ENCODE measurements around the gene RTF1.
"Not testable (repeated sequence)": the region's sequence is repeated elsewhere in the genome, so short reads cannot be mapped to it uniquely, and the experiment has no call there.

Gene RTF1

GRCh38 chr15:41416742-41417417 lies at the start of gene RTF1:
Gene RTF1 (plus strand): TSS chr15:41417095. CDS start chr15:41417116, 21 bp downstream.
- peak; percentile 94 for DNase-seq (ENCODE audit: low spot score)

GRCh38 chr15:41367418-41367817 lies 49.5 kb upstream of the RTF1 start:
- DNase-seq (ENCODE audit: low spot score): no peak

GRCh38 chr15:41377978-41378377 lies 38.9 kb upstream of the RTF1 start:
- DNase-seq (ENCODE audit: low spot score): no peak

- DNase-seq (ENCODE audit: low spot score): not testable (repeated sequence)
These were observed 32.7 kb upstream of the RTF1 start for GRCh38 chr15:41383974-41384749.

DNA sequence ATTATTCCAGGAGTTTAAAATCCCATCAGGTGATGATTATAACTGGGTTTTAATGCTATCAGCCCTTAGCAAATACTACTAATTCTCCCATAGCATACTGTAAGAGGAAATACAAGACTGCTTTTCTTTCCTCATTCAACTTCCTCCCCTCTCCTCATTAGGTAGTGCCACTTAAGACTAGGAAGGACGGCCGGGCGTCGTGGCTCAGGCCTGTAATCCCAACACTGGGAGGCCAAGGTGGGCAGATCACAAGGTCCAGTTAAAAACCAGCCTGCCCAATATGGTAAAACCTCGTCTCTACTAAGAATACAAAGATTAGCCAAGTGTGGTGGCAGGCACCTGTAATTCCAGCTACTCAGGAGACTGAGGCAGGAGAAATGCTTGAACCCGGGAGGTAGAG lies 29.2 kb upstream of the RTF1 start:
- DNase-seq (ENCODE audit: low spot score): no peak

- DNase-seq (ENCODE audit: low spot score): no peak
These were observed 24.2 kb upstream of the RTF1 start for GRCh38 chr15:41392659-41393058.

DNA sequence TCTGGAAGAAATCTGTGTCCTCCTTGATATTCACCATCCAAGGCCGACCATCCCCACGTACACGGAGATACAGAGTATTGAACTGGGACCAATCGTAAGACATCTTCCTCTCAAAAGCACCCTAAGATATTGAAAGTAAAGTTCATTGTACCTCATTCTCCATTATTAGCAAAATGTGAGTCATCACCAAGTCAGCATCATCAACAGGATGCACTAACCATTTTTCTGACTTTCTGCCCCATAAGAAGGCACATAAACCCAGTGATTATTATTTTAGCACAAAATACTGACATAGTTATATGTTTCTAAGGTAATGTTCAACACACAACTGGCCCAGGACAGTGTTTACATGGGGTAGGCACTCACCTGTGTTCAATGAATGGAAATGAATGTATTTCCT lies 22.0 kb upstream of the RTF1 start:
- DNase-seq (ENCODE audit: low spot score): no peak

DNA sequence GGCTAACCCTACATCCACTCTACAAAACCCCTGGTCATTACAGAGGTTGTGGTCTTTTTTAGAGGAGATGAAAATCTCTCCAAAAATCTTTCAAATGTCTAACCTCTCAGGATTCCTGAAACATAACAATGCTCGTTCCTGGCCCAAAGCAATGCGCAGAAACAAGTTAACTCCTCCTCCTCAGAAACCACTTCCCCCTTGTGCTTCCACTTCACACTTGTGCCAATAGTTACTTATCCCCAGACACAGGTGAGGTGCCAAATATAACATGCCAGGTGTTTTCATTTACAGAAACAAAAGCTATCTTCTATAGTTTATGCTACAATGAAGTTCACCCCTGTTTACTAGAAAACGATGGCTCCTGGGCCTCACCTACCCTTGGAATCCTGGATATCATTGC lies 20.8 kb upstream of the RTF1 start:
- DNase-seq (ENCODE audit: low spot score): no peak

GRCh38 chr15:41401904-41402267 lies 15.0 kb upstream of the RTF1 start:
- no peak for DNase-seq (ENCODE audit: low spot score)

DNA sequence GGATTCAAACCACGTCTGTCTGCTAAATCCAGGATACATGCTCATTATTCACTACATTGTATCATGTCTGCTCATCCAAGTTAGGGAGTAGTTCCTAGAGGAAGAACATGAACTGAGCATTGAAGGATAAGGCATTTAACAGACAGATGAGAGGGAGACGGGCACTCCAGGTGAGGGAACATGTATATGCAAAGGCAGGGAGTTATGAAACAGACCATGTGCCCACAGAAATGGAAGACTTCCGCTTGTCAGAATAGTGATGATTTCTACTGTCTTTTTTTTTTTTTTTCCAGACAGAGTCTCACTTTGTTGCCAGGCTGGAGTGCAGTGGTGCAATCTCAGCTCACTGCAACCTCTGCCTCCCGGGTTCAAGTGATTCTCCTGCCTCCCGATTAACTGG lies 9.6 kb upstream of the RTF1 start:
- DNase-seq (ENCODE audit: low spot score): no peak

DNA sequence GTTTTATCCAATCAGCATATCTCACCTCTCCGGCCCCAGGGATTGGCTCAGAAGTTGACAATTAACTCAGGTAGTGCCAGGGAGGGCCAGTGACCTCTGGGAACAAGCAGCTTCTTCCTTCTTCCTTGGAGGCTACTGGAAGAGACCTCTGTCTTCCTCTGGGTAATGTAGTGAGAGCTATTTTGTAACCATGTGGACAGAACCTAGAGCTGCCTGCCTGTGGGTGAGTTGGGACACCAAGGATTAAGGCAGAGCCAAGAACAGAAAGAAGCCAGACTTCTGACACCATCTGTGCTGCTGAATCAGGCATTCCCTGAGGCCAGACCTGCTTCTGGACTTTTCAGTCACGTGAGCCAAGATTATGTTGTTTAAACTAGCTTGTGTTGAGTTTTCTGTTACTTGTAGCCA lies 8.7 kb upstream of the RTF1 start:
- DNase-seq (ENCODE audit: low spot score): no peak

- no peak for DNase-seq (ENCODE audit: low spot score)
These were observed 5.9 kb upstream of the RTF1 start for GRCh38 chr15:41411031-41411430.

DNA sequence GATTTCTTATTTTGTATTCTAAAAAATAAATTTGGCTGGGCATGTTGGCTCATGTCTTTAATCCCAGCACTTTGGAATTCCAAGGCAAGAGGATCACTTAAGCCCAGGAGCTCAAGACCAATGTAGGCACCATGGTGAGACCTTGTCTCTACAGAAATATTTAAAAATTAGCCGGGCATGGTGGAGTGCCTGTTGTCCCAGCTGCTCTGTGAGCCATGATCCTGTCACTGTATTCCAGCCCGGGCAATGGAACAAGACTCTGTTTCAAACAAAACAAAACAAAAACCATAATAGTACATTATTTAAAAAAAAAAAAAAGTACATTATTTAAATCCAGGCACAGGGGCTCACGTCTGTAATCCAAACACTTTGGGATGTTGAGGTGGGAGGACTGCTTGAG lies 5.5 kb upstream of the RTF1 start:
- DNase-seq (ENCODE audit: low spot score): no peak

DNA sequence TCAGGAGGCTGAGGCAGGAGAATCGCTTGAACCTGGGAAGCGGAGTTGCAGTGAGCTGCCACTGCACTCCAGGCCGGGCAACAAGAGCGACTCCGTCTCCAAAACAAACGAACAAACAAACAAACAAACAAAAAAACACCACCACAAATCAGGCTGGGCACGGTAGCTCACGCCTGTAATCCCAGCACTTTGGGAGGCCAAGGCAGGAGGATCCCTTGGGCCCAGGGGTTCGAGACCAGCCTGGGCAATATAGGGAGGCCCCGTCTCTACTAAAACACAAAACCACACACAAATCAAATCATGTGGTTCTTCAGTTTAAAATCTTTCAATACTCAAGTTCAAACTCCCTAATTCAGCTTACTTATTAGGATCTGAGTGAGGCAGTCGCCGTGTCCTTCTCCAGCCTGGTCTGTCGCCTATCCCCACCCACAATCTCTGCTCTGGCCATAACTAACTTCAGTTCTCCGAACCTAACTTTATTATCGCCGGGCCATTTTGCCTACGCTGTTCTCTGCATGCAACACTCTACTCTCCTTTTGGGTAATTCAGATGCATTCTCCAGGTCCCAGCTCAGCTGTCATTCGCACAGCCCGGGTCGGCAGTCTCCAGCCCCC lies 660 bp upstream of the RTF1 start:
- DNase-seq (ENCODE audit: low spot score): no peak

- peak; percentile 27 for DNase-seq (ENCODE audit: low spot score)
These were observed 712 bp downstream of the RTF1 start for GRCh38 chr15:41417418-41418195.

DNA sequence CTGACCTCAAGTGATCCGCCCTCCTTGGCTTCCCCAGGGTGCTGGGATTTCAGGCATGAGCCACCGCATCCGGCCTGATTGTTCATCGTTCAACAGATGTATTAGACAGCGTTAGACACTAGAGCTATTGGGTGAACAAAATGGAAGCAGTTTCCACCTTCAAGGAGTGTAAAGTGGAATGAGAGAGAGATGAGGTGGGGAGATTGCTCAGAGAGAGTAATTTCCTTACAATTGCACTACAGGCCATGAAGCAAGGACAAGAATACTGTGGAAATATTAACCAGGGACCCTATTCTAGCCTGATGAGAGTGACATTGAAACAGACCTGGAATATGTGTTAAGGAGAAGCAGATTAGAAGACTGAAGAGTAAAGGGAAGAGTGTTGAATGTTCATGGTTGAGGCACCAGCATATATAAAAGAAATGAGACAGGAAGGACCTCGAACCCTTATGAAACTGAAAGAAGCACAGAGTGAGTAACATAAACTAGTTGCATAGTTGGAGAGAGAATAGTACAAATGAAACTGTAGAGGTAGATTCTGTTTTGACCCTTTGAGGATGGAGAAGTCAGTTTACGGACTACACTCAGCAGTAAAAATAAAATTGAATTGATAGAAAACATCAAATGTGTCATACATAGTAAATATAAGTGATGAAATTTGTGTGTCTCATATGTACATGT lies 7.2 kb downstream of the RTF1 start:
- no peak for DNase-seq (ENCODE audit: low spot score)

GRCh38 chr15:41424809-41425208 lies 7.9 kb downstream of the RTF1 start:
- DNase-seq (ENCODE audit: low spot score): no peak

GRCh38 chr15:41425907-41426306 lies 9.0 kb downstream of the RTF1 start:
- not testable (repeated sequence) for DNase-seq (ENCODE audit: low spot score)

DNA sequence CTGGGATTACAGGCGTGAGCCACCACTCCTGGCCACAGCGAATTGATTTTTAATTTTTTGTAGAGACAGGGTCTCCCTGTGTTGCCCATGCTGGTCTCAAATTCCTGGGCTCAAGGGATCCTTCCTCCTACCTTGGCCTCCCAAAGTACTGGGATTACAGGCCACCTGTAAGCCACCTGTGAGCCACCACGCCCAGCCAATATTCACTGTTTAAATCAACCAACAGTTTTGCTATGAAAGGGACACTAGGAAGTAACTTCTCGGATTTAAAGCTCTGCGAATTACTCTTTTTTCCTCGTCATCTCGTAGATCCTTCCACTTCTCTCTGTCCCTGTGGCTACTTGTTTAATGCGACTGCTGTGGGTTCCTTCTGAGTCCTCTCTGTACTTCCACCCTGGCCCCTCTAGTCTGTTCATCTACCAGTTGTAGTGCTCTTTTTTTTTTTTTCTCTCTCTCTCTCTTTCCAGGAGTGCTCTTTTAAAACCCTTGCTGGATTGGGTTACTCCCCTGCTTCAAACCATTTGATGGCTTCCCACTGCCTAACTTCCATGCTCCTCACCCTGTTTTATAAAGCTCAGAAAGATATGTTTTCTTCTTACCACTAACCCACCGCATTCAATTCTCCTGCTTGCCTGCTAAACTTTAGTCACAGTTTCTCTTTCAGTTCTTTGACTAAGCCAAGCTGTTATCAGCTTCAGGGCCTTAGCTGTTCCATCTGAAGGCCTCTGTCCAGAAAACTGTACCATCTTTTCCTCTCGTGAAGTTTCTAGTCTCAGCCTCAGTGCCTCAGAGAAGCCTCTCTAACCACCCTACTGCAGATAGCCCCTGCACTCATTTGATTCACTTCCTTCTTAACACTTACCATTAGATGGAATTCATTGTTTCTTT lies 12.4 kb downstream of the RTF1 start:
- no peak for DNase-seq (ENCODE audit: low spot score)

DNA sequence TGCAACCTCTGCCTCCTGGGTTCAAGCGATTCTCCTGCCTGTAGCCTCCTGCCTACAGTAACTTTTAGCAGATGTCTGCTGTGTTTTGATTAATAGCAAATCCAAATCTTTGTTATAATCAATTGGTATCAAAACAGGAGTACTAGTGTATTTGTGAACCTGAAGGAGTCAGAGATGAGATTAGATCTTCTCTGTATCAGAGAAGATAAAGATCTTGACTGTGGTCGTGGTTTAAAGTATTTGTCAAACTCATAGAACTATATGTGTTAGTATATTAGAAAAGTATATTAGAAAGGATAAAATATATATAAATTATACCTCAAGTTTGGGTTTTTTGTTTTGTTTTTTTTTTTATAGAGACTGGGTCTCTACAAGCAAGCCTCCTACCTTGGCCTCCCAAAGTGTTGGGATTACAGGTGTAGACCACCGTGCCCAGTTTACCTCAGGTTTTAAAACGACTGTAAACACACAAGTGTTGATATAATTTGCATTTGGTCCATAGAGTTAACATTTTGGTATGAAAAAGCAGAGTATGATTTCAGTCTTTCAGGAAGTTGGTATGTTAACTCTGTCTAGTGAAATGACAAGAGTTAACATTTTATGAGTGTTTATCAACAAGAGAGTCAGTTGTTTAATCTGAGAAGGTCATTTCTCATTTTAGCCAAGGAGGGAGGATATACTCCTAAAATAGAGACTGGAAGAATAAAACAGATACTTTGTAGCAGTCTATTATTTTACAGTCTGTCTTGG lies 18.3 kb downstream of the RTF1 start:
- DNase-seq (ENCODE audit: low spot score): no peak

Data from hematopoietic multipotent progenitor cell treated with erythropoietin and hydrocortisone succinate and interleukin-3 and kit ligand, for 17 days (in vitro differentiated cells).